DOHH2 (cell line): Measurements from ENCODE around the gene CENPA.

Experiments used
- H3F3A ChIP-seq: fragments of 200-600 bp; sonication (generic), shearing (Covaris generic); 2 replicates; pipeline ENCODE4 v1.6.0; 2016; ENCODE audit warnings: antibody characterized with exemption, mild to moderate bottlenecking; ENCODE audit not compliant: control insufficient read depth, insufficient read depth
- H3K27ac ChIP-seq: fragments of 200-600 bp; sonication (generic); 2 replicates; pipeline ENCODE4 v1.5.1; 2014; ENCODE audit warnings: low read depth, mild to moderate bottlenecking, low read length, moderate library complexity
- H3K27me3 ChIP-seq: fragments of 200-600 bp; sonication (generic); 2 replicates; pipeline ENCODE4 v1.6.1; 2014; ENCODE audit warnings: mild to moderate bottlenecking, low read length, mixed read lengths; ENCODE audit not compliant: control insufficient read depth
- H3K36me3 ChIP-seq: fragments of 200-600 bp; sonication (generic); 2 replicates; pipeline ENCODE4 v1.6.1; 2014; ENCODE audit warnings: mild to moderate bottlenecking, low read length, moderate library complexity, mixed read lengths; ENCODE audit not compliant: control insufficient read depth
- H3K4me1 ChIP-seq: fragments of 200-600 bp; sonication (generic); 2 replicates; pipeline ENCODE4 v1.6.1; 2014; ENCODE audit warnings: mild to moderate bottlenecking, low read length, mixed read lengths; ENCODE audit not compliant: control insufficient read depth
- H3K4me2 ChIP-seq: fragments of 200-600 bp; sonication (generic); 2 replicates; pipeline ENCODE4 v1.6.0; 2014; ENCODE audit warnings: mild to moderate bottlenecking, low read length, moderate library complexity
- H3K4me3 ChIP-seq: fragments of 200-600 bp; sonication (generic); 2 replicates; pipeline ENCODE4 v1.5.1; 2014; ENCODE audit warnings: mild to moderate bottlenecking, low read length, mixed read lengths
- H3K79me2 ChIP-seq: fragments of 200-600 bp; sonication (generic); 2 replicates; pipeline ENCODE4 v1.6.1; 2014; ENCODE audit warnings: mild to moderate bottlenecking, low read length, mixed read lengths; ENCODE audit not compliant: control insufficient read depth
- H3K9me2 ChIP-seq: fragments of 200-600 bp; sonication (generic); replicated peaks from 2 replicates; pipeline ENCODE4 v1.6.1; 2014; ENCODE audit warnings: mild to moderate bottlenecking, low read length, mixed read lengths; ENCODE audit not compliant: control insufficient read depth
- H3K9me3 ChIP-seq: fragments of 200-600 bp; sonication (generic); 2 replicates; pipeline ENCODE4 v1.6.1; 2014; ENCODE audit warnings: antibody characterized with exemption, low read length, mixed read lengths; ENCODE audit not compliant: control insufficient read depth, insufficient read depth
- H4K20me1 ChIP-seq: fragments of 200-600 bp; sonication (generic); 2 replicates; pipeline ENCODE4 v1.6.0; 2014; ENCODE audit warnings: low read depth, mild to moderate bottlenecking, antibody characterized with exemption, low read length, moderate library complexity; ENCODE audit not compliant: control insufficient read depth, insufficient read depth
- CTCF ChIP-seq: fragments of 200-600 bp; sonication (generic); IDR thresholded peaks from one replicate; pipeline ENCODE4 v1.5.1; 2014; ENCODE audit warnings: antibody characterized with exemption, mild to moderate bottlenecking, low read depth, low read length; ENCODE audit not compliant: poor library complexity, severe bottlenecking
- EZH2phosphoT487 ChIP-seq: fragments of 200-600 bp; sonication (generic); IDR thresholded peaks from 2 replicates; pipeline ENCODE4 v1.6.1; 2017; ENCODE audit warnings: borderline replicate concordance, mild to moderate bottlenecking, antibody characterized with exemption, low read length, moderate library complexity, mixed read lengths

CENPA gene

DNA sequence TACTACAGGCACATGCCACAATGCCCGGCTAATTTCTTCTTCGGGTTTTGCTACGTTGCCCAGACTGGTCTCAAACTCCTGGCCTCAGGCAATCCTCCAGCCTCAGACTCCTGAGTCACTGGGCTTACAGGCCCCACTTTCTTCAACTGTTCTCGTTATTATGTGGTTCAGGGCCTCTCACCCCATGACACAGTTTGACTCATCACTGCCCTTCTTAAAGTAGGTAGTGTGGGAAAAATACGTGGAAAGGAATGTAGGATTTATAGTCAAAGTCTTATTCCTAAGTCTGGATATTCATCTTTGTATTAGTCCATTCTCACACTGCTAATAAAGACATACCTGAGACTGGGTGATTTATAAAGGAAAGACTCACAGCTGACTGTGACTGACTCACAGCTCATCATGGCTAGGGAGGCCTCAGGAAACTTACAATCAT is 19.4 kb downstream of the CENPA start:
- Histone ChIP-seq H3K27me3 (peaks cover 4% of the 10 kb centered on the region; the same call in 1 of the 2 replicates), H4K20me1 (no peaks in the 10 kb centered on the region), H3K4me2 (no peak overlapping the region), H3K9me2 (no peaks in the 10 kb centered on the region), H3F3A (peaks cover 5% of the 10 kb centered on the region; the same call in 1 of the 2 replicates), H3K27ac (no peak overlapping the region), H3K36me3 (peaks cover 7% of the 10 kb centered on the region), H3K4me3 (no peak overlapping the region), H3K9me3 (no peaks in the 10 kb centered on the region), H3K79me2 (no peaks in the 10 kb centered on the region), H3K4me1 (no peaks in the 10 kb centered on the region)
- no peak for TF ChIP-seq EZH2phosphoT487
- no peak for TF ChIP-seq CTCF

- Histone ChIP-seq H3K9me3 (no peaks in the 10 kb centered on the region), H3K9me2 (no peaks in the 10 kb centered on the region), H3K4me1 (no peaks in the 10 kb centered on the region), H3K4me2 (no peak overlapping the region), H3K79me2 (no peaks in the 10 kb centered on the region), H3K27ac (no peak overlapping the region), H4K20me1 (no peaks in the 10 kb centered on the region), H3K36me3 (no peaks in the 10 kb centered on the region), H3F3A (no peaks in the 10 kb centered on the region), H3K4me3 (no peak overlapping the region), H3K27me3 (peaks cover 13% of the 10 kb centered on the region; the same call in 1 of the 2 replicates)
- TF ChIP-seq EZH2phosphoT487 = no peak
- no peak for TF ChIP-seq CTCF
Measured at GRCh38 chr2:26807788-26808460, 22.1 kb downstream of the CENPA start.

DNA sequence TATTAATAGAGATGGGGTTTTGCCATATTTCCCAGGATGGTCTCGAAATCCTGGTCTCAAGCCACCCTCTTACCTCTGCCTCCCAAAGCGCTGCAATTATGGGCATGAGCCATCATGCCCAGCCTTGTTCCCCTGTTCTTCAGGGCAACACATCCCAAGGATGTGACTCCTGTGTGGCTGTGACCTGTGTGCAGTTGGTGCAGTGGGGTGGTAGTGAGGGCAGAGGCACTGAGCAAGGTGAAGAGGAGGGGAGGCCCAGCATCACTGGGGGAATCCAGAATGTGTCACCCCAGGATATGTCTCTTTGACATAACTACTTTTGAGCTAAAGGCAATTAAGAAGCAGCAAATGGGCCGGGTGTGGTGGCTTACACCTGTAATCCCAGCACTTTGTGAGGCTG is 23.4 kb downstream of the CENPA start:
- Histone ChIP-seq H3K79me2 (no peaks in the 10 kb centered on the region), H3F3A (no peaks in the 10 kb centered on the region), H3K27ac (no peak overlapping the region), H3K4me1 (no peaks in the 10 kb centered on the region), H3K36me3 (no peaks in the 10 kb centered on the region), H4K20me1 (no peaks in the 10 kb centered on the region), H3K9me3 (no peaks in the 10 kb centered on the region), H3K4me3 (no peak overlapping the region), H3K27me3 (peaks cover 13% of the 10 kb centered on the region; the same call in 1 of the 2 replicates), H3K4me2 (no peak overlapping the region), H3K9me2 (no peaks in the 10 kb centered on the region)
- TF ChIP-seq CTCF (no peak), EZH2phosphoT487 (no peak)
